ENCODE data around the gene CFHR2.
"Not testable (repeated sequence)": the region's sequence is repeated elsewhere in the genome, so short reads cannot be mapped to it uniquely, and the experiment has no call there.

GRCh38 chr1:196982247-196982646 lies 38.7 kb downstream of the CFHR2 start:
- not testable (repeated sequence) for TF ChIP-seq CTCF, POLR2A (IDR thresholded peaks at IDR 0.05)
